Activated CD8-positive, alpha-beta memory T cell treated with anti-CD3 and anti-CD28 coated beads, Interleukin-2, amount 50 U/mL, for 24 hours (primary cell): ENCODE measurements around the gene FAM120B.
"Not testable (repeated sequence)": the region's sequence is repeated elsewhere in the genome, so short reads cannot be mapped to it uniquely, and the experiment has no call there.

Experiments
- DNase-seq: peaks from one replicate; pipeline ENCODE4 v3.0.0-alpha.2; 2020; ENCODE audit errors: extremely low read depth

The FAM120B gene

DNA sequence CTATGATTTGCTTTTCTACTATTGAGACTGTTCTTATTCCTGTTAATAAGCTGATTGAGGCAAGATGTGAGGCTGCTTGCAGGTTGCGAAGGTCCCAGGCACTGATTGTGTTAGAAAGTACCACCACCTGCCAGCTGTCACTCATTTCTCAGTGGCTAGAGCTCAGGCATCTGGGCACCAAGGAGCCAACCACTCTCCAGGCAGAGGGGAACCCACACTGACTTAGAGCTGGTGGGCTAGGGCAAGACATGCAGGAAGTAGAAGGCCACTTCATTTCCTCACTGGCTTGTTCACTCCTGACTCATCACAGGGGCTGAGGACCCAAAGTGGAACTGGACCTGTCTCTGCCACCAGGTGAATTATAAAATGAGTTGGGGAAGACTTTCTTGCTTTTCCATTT is 7.9 kb upstream of the FAM120B start:
- no peak for DNase-seq

GRCh38 chr6:170301184-170301583 is 5.4 kb upstream of the FAM120B start:
- no peak for DNase-seq

DNA sequence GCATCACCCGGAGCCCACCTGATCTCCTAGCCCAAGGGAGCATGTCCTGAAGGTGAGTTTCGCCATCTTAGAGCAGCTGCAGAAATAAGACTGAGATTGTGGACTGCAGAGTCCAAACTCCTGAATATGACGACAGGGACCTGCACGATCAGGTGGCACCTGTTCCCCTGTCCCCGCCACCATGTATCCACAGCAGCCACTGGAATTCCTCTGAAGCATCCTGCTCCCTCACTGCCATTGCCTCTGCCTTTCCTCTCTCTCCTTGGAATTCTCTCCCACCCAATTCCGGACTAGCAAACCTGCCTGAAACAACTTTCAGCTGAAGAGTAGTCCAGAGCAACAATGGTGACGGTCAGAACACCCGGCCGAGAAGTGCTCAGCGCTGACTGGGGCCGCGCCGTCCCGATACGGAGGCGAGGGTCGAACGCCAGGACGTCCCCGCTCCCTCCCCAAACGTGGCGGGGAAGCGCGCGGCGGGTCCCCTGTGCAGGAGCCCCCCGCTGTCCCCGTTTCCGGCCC is 694 bp upstream of the FAM120B start:
- no peak for DNase-seq

- DNase-seq, result no peak
Measured at GRCh38 chr6:170307080-170307545, 555 bp downstream of the FAM120B start.

DNA sequence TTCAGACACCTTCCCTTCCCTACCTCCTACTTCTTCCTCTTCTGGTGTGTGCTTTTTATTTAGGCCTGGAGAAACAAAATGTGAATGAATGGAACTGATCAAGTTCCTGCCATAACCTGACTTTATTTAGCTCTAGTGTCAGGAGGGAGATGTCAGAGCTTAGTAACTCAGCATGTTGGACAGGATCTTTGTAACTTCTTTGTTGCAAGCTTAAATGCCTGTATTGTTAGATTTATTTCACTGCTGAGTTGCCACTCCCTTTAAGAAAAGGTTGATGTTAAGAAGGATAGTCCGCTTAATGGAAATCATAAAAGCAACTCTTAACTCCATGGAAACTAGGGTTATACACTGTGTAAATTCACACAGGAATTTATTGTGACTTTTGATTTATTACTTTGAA is 2.2 kb downstream of the FAM120B start:
- no peak for DNase-seq

- DNase-seq, result no peak
Measured at GRCh38 chr6:170311696-170312095, 5.1 kb downstream of the FAM120B start.

DNA sequence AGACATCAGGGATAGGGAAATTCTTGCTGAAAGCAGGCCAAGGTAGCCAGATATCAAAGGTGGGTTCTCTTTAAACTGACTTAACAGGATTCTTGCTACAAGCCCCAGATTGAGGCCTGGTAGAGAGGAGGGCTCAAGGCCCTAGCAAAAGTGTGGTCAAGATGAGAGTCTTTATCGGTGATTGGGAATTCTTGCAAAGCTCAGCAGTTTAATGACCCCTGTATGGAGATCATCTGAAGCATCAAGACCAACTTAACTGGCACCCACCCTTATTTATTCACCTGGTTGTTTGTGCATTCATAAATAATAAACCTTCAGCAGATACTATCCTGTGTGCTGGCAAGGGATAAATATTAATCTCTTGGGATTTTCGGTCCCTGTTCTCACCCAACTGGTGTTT is 6.3 kb downstream of the FAM120B start:
- no peak for DNase-seq

DNA sequence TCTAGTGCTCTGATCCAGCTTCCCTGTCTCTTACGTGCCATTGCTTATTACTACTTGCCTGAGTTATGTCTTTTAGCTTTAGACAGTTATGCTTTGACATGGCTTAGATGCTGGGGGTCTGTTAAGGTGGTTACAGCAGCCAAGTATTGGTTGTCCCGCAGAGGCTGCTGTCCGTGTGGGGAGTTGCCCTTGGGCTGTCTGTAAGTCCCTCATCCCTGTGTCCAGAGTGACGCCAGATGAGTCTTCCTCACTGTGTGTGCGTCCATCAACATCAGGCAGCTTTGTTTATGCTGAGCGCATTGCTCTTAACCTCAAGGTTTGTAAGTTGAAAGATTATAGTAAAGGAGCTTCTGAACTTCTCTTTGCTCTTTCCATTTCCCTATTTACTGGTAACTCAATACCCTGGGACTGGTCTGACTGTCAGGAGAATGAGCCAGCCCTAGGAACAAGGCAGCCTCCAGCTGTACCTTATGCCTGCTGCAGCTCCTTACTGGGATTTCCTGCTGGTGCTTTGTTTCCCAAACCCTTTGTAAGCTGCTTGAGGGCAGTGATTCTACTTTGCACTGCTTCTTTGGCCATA is 7.2 kb downstream of the FAM120B start:
- no peak for DNase-seq

DNA sequence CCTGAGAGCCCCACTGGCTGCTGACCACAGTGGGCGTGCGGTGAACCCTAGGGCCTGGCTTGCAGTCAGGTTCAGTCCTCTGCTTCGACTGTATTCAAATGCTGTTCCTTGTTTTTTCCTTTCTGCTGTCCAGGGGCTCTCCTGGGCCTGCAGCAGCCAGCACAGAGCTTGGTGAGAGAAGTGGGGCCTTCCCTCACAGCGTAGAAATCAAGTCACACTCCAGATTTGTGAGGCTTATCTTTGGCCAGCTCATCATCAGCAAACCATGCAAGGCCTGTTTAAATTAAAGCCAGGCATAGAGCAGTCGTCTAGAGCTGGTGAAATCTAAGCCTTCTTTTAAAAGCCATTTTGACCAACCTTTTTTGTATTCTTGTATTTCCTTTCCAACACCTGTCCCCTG is 8.4 kb downstream of the FAM120B start:
- DNase-seq, result no peak

DNA sequence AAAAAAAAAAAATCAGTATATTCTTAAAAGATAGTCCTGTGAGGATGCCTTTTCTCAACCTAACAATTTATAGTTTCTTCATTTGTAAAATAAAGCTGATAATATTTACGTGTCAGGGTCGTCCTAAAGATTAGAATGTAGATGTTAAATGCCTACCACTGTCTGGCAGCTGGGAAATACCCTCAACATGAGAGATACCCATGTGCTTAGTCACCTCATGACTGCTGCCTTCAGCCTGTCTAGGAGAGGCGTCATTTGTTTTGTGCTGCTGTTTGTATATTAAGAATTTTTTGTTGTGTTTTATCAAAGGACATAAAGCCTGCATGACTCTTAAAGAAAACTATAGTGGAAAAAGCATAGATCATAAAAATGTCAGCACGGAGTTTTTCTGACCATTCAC is 9.5 kb downstream of the FAM120B start:
- no peak for DNase-seq

GRCh38 chr6:170317076-170317475 is 10.5 kb downstream of the FAM120B start:
- DNase-seq, result no peak

GRCh38 chr6:170317718-170318117 is 11.2 kb downstream of the FAM120B start:
- no peak for DNase-seq

- no peak for DNase-seq
Measured at GRCh38 chr6:170329321-170329720, 22.8 kb downstream of the FAM120B start.

- DNase-seq, result not testable (repeated sequence)
Measured at GRCh38 chr6:170335199-170335598, 28.6 kb downstream of the FAM120B start.

- DNase-seq, result no peak
Measured at GRCh38 chr6:170344631-170345576, 38.3 kb downstream of the FAM120B start.

GRCh38 chr6:170345662-170346061 is 39.1 kb downstream of the FAM120B start:
- no peak for DNase-seq

DNA sequence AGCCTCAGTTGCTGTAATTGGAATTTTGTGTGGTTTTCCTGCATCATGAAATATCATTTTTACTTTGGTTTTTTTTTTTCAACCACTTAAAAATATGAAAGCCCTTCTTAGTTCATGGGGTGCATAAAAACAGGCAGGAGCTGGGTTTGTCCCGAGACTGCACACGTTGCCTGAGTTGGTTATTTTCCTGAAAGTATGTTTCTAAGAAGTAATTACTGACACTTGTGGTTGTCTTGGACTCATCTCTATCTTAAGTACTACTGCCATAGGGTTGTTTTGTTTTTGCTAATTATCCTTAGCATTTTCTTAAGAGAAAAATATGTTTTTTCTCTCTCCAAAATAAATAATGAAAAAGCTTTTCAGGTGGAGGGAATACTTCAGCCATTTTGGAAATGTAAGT is 40.1 kb downstream of the FAM120B start:
- no peak for DNase-seq

GRCh38 chr6:170347091-170347490 is 40.5 kb downstream of the FAM120B start:
- no peak for DNase-seq

DNA sequence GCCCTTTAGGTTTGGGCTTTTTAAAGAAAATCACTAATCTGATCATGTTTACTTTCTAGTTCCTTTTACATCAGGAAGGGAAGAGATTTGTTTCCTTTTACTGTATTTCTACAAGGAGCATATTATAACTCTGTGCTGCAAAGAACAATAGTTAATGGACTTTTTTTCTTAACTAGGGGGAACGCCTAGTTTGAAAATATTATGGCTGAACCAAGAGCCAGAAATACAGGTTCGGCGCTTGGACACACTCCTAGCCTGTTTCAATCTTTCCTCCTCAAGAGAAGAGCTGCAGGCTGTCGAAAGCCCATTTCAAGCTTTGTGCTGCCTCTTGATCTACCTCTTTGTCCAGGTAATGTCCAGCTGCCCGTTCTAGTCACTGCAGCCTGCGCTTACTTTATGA is 41.4 kb downstream of the FAM120B start:
- no peak for DNase-seq

DNA sequence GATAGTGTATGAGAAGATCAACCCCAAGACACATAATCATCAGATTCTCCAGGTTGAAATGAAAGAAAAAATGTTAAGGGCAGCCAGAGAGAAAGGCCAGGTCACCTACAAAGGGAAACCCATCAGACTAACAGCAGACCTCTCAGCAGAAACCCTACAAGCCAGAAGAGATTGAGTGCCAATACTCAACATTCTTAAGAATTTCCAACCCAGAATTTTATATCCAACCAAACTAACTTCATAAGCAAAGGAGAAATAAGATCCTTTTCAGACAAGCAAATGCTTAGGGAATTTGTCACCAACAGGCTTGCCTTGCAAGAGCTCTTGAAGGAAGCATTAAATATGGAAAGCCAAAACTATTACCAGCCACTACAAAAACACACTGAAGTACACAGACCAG is 44.9 kb downstream of the FAM120B start:
- DNase-seq, result not testable (repeated sequence)

- not testable (repeated sequence) for DNase-seq
Measured at GRCh38 chr6:170355190-170355589, 48.6 kb downstream of the FAM120B start.

DNA sequence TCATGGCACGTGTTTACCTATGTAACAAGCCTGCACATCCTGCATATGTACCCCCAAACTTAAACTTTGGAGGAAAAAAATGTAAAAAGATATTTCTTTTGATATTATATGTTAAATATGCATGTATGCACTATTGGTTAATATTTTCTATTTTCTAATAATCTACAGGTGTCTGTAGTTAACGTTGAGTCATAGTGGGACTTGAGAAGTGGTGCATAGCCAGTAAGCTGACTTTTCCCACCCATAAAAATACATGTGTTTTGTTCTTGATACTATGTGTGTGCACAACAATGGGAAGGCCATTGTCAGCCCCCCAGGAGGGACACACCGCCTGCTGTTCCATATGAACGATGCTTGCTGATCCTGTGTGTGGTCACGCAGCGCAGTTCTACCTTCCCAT is 49.1 kb downstream of the FAM120B start:
- no peak for DNase-seq

DNA sequence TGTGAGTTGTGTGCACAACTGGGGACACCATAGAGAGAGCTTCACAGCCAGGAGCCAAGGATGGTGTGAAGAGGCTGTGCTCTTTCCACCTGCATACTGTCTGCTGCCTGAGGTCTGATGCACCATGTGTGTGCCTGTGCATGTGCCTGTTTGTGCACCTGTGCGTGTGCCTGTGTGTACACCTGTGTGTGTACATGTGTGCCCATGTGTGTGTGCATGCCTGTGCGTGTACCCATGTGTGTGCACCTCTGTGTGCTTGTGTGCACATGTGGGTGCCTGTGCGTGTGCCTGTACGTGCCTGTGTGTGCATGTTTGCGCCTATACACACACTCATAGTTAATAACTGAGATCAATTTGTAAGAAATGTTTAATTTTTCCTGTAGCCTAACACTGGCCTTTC is 51.3 kb downstream of the FAM120B start:
- no peak for DNase-seq
